ENCODE measurements around the gene ECI2. TPM values are rescaled to one million over a fixed set of nuclear protein-coding genes. Genes with fewer than 3 reads are reported as not detected.

Gene ECI2
- total RNA-seq, 1 donor from 2014 or later, result 88.3 TPM

DNA sequence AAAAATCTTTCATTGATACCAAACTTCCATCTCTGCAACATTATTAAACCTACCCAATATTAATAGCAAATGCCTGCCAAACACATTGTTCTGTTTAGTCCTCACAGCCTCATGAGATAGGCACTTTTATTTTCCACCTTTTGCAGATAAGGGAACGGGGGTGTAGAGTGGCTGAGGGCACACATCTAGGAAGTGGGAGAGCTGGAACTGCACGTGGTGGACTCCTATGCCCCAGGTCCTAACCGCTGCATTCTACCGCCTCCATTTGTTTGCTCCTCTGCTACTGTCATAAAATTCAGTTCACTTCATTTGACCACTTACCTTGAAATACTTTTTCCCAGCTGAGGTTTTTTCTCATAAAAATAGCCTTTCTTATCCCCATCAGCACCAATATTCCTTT, 64.0 kb downstream of the ECI2 start:
- H3K4me3 ChIP-seq (ENCODE audit: low read depth, low read length), result no peak overlapping the region
- no peak for DNase-seq (ENCODE audit: low read depth)
- TF ChIP-seq, protein P1, sequence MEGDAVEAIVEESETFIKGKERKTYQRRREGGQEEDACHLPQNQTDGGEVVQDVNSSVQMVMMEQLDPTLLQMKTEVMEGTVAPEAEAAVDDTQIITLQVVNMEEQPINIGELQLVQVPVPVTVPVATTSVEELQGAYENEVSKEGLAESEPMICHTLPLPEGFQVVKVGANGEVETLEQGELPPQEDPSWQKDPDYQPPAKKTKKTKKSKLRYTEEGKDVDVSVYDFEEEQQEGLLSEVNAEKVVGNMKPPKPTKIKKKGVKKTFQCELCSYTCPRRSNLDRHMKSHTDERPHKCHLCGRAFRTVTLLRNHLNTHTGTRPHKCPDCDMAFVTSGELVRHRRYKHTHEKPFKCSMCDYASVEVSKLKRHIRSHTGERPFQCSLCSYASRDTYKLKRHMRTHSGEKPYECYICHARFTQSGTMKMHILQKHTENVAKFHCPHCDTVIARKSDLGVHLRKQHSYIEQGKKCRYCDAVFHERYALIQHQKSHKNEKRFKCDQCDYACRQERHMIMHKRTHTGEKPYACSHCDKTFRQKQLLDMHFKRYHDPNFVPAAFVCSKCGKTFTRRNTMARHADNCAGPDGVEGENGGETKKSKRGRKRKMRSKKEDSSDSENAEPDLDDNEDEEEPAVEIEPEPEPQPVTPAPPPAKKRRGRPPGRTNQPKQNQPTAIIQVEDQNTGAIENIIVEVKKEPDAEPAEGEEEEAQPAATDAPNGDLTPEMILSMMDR (conservative IDR thresholded peaks at IDR 0.05; ENCODE audit: low read depth, low read length), result no peak

DNA sequence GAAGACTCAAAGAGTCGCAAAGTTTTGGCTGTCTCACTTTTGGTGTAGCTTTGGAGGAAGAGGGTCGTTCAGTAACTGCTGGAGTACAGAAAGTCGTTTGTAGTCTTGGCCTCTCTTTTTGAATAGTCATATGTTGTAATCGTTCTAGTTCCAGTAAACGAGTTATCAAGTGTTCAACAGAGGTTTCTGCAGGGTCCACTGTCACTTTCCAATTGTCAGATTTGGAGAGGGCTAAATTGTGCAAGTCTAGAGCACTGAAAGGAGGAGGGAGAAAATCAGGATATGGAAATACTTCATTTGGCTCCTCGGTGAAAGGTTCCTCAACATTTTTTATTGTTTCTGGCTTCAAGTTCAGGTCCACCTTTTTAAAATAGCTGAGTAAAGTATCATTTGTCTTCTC, 66.2 kb downstream of the ECI2 start:
- DNase-seq (ENCODE audit: low read depth), result no peak
- no peak overlapping the region for H3K4me3 ChIP-seq (ENCODE audit: low read depth, low read length)
- TF ChIP-seq, protein P1 (conservative IDR thresholded peaks at IDR 0.05; ENCODE audit: low read depth, low read length), result no peak

DNA sequence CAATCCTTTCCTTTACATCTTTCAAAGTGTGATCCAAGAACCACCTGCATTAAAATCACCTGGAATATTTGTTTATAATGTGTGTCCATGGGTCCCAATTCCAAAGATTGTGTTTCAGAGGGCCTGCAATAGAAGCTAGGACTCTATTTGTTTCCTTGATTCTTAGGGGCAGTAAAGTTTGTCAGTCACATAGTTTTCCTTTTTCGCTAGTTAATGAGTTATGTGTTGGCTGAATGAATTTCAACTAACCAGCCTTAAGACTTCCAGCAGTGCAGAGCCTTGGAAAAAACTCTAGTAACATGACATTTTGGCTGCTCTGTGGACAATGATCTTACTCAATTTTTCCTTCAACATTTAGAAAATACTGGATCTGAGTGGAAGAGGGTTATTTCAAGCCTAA, 67.7 kb downstream of the ECI2 start:
- H3K4me3 ChIP-seq (ENCODE audit: low read depth, low read length), result no peak overlapping the region
- TF ChIP-seq, protein P1 (conservative IDR thresholded peaks at IDR 0.05; ENCODE audit: low read depth, low read length), result no peak
- DNase-seq (ENCODE audit: low read depth), result peak; percentile 47

DNA sequence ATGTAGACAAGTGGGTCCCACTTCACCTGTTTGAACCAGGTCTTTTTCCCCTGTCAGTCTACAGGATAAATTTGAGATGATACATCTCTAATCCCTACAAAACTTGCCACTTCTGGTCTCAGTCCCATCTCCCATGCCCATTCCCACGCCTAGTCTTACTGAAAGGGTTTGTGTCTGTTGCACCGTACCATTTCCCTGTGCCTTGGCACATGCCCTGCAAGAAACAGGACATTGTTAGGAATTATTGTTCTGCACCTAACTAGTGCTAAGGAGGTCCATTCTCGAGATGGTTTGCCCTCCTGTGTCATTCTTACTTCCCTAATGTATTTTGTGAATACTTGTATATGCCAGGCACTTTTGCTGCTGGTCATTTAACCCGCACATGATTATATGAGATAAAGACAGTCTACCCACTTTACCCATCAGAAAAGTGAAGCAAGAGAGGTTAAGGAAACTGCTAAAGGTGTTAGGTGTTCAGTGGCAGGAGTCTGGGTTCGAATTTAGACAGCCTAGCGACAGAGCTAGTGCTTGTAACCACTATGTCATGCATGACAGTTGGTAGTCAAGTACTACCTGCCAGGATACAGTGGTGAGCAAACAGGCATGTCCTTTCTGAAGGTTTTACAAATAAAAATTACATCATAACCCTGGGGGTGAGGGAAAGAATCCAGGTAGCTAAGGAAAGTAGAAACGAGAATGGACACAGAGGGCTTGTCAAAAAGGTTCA, 69.2 kb downstream of the ECI2 start:
- H3K4me3 ChIP-seq (ENCODE audit: low read depth, low read length), result no peak overlapping the region
- DNase-seq (ENCODE audit: low read depth), result no peak
- TF ChIP-seq, protein P1 (conservative IDR thresholded peaks at IDR 0.05; ENCODE audit: low read depth, low read length), result no peak

Other genes starting within 250 kb of the ECI2 start
- not detected in 2 replicates for gene FAM217A, start 56.4 kb downstream of the ECI2 start, total RNA-seq